ENCODE data around the gene CFLAR.

Gene CFLAR

GRCh38 chr2:201204655-201205514 is 88.9 kb downstream of the CFLAR start:
- DNase-seq (ENCODE audit: insufficient read length, low spot score) (no peak), FAIRE-seq (no peak)

DNA sequence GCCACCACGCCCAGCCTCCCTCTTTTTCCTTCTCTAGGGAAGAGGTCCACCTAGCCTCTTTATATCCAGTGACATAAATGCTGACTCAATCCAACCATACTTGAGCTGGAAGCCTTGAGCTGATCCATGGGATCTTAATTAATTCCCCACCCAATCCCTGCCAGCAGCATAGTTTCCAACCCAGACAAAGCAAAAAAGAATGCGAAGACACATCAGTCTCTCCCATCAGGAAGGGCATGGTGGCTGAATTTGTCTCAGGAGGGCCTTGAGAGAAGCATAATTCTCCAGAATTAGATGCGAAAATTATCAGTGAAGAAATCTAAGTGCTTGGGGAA is 89.5 kb downstream of the CFLAR start:
- no peak for DNase-seq (ENCODE audit: insufficient read length, low spot score)
- no peak for FAIRE-seq

DNA sequence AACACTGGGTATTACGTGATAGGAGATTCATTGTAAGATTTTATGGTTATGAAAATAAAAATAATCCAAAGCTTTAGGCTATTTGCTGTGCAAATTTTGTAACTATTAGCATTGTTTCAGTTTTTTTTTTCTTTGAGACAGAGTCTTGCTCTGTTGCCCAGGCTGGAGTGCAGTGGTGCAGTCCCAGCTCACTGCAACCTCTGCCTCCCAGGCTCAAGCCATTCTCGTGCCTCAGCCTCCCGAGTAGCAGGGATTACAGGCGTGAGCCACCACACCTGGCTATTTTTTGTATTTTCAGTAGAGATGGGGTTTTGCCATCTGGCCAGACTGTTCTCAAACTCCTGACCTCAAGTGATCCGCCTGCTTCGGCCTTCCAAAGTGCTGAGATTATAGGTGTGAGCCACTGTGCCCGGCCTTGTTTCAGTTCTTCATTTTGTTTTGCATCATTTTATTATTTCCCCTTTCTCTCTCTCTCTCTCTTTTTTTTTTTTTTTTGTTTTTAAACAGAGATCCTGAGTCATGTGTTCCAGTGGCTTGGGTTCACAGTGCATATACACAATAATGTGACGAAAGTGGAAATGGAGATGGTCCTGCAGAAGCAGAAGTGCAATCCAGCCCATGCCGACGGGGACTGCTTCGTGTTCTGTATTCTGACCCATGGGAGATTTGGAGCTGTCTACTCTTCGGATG is 92.7 kb downstream of the CFLAR start:
- DNase-seq (ENCODE audit: insufficient read length, low spot score) (no peak), FAIRE-seq (no peak)

DNA sequence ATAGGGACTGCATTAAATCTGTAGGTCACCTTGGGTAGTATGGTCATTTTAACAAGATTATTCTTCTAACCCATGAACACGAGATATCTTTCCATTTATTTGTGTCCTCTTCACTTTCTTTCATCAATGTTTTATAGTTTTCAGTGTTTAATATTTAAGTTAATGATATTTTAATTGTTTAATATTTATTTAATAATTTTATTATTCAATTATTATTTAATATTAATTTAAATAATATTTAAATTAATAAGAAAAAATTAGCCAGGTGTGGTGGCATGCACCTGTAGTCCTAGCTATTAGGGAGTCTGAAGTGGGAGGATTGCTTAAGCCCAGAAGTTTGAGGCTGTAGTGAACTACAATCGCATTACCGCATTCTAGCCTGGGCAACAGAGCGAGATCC is 100.0 kb downstream of the CFLAR start:
- DNase-seq (ENCODE audit: insufficient read length, low spot score) (no peak), FAIRE-seq (no peak)

- FAIRE-seq (no peak), DNase-seq (ENCODE audit: insufficient read length, low spot score) (no peak)
Observed at GRCh38 chr2:201216918-201217317, 101.0 kb downstream of the CFLAR start.

GRCh38 chr2:201218780-201219179 is 102.8 kb downstream of the CFLAR start:
- DNase-seq (ENCODE audit: insufficient read length, low spot score) (no peak), FAIRE-seq (no peak)

- no peak for FAIRE-seq
- no peak for DNase-seq (ENCODE audit: insufficient read length, low spot score)
Observed at GRCh38 chr2:201219328-201220096, 103.5 kb downstream of the CFLAR start.

DNA sequence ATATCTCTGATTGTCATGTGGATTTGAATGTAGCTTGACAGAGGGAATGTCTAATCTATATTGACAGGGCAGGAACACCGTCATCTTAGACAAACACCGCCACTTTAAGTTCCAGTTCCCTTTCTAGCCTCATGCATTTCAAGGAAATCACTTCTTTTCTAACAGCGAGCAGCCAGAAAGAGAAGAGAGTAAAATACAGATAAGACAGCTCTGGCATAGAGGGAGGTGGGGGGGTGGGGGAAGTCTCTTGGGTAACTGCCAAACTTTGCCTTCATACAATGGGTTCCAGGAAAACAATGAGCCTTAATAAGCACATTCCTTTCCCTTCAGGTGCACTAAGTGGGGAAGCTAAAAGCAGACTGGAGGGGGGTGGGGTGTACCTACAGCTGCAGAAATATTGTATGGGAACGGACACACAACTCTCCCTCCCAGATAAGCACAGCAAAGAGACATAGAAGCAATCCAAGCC is 104.2 kb downstream of the CFLAR start:
- FAIRE-seq = no peak
- no peak for DNase-seq (ENCODE audit: insufficient read length, low spot score)

GRCh38 chr2:201223089-201224073 is 107.4 kb downstream of the CFLAR start:
- FAIRE-seq = no peak
- no peak for DNase-seq (ENCODE audit: insufficient read length, low spot score)
